Ascending aorta (tissue), 2 donors: Measurements from ENCODE around the gene CLEC19A. TPM values are rescaled to one million over a fixed set of nuclear protein-coding genes. Genes with fewer than 3 reads are reported as not detected.
"Not testable (repeated sequence)": the region's sequence is repeated elsewhere in the genome, so short reads cannot be mapped to it uniquely, and the experiment has no call there.

Experiments
- DNase-seq, 2 donors: peaks; one replicate each; pipeline ENCODE4 v3.0.0-alpha.2; 2019; ENCODE audit warnings: low spot score in 2 of 2
- H3K27ac ChIP-seq, 2 donors: fragments of 200-600 bp; sonication (generic); one replicate each; pipeline ENCODE4 v1.5.1; 2016 to 2017; ENCODE audit warnings: mild to moderate bottlenecking in 1 of 2
- H3K27me3 ChIP-seq: fragments of 200-600 bp; sonication (generic); one replicate; pipeline ENCODE4 v1.5.1; 2017
- H3K36me3 ChIP-seq, 2 donors: fragments of 200-600 bp; sonication (generic); one replicate each; pipeline ENCODE4 v1.5.1; 2016
- H3K4me1 ChIP-seq, 2 donors: fragments of 200-600 bp; sonication (generic); one replicate each; pipeline ENCODE4 v1.5.1; 2016 to 2017; ENCODE audit warnings: mild to moderate bottlenecking in 1 of 2
- H3K4me3 ChIP-seq, 2 donors: fragments of 200-600 bp; sonication (generic); one replicate each; pipeline ENCODE4 v1.5.1; 2016 to 2017; ENCODE audit warnings: mild to moderate bottlenecking in 1 of 2
- H3K9me3 ChIP-seq, 2 donors: fragments of 200-600 bp; sonication (generic); one replicate each; pipeline ENCODE4 v1.5.1; 2016
- CTCF ChIP-seq, 3 experiments: fragments of 200-600 bp in 2 of 3; fragments of 450-650 bp in 1 of 3; sonication (generic) in 2 of 3; IDR thresholded peaks; one replicate each; pipeline ENCODE4 v1.5.1; 2016 to 2019; ENCODE audit warnings: antibody characterized with exemption in 3 of 3, mild to moderate bottlenecking in 1 of 3, moderate library complexity in 1 of 3
- intact Hi-C: fragments of 100-400 bp; cut with DNase I; formaldehyde crosslinking; loops from one replicate; pipeline ENCODE4 v1.15.1; 2023
- total RNA-seq: library from RNA; depleted of rRNA; stranded (reverse); fragments of >200 nt; gene quantifications from one replicate; pipeline ENCODE4 v1.1.0, GENCODE V29; 2016

Gene CLEC19A
- total RNA-seq, 1 donor from 2014 or later: not detected

- no peaks in the 10 kb centered on the region for H3K27me3 ChIP-seq
- H3K4me3 ChIP-seq: no peak overlapping the region
- TF ChIP-seq CTCF (IDR thresholded peaks at IDR 0.05): no peak
- no peaks in the 10 kb centered on the region for H3K36me3 ChIP-seq
- H3K4me1 ChIP-seq: no peaks in the 10 kb centered on the region
- DNase-seq: no peak
- H3K9me3 ChIP-seq: no peaks in the 10 kb centered on the region
- intact Hi-C loops: no loop called here
- no peak overlapping the region for H3K27ac ChIP-seq
These were observed 29.3 kb downstream of the CLEC19A start for GRCh38 chr16:19314718-19315425.

- no peak for DNase-seq
- no peaks in the 10 kb centered on the region for H3K9me3 ChIP-seq
- no peak overlapping the region for H3K27ac ChIP-seq
- intact Hi-C loops: no loop called here
- no peaks in the 10 kb centered on the region for H3K27me3 ChIP-seq
- no peak for TF ChIP-seq CTCF (IDR thresholded peaks at IDR 0.05)
- no peaks in the 10 kb centered on the region for H3K4me1 ChIP-seq
- no peak overlapping the region for H3K4me3 ChIP-seq
- no peaks in the 10 kb centered on the region for H3K36me3 ChIP-seq
These were observed 30.4 kb downstream of the CLEC19A start for GRCh38 chr16:19315889-19316433.

- Histone ChIP-seq H3K4me3 (no peak overlapping the region), H3K36me3 (no peaks in the 10 kb centered on the region), H3K27me3 (no peaks in the 10 kb centered on the region), H3K4me1 (no peaks in the 10 kb centered on the region), H3K27ac (no peak overlapping the region), H3K9me3 (no peaks in the 10 kb centered on the region)
- no peak for DNase-seq
- intact Hi-C loops: no loop called here
- no peak for TF ChIP-seq CTCF (IDR thresholded peaks at IDR 0.05)
These were observed 31.3 kb downstream of the CLEC19A start for GRCh38 chr16:19316846-19317245.

GRCh38 chr16:19321186-19321585 is 35.7 kb downstream of the CLEC19A start:
- intact Hi-C loops, H3K27ac ChIP-seq, H3K27me3 ChIP-seq, H3K36me3 ChIP-seq, H3K4me3 ChIP-seq, H3K4me1 ChIP-seq, DNase-seq, H3K9me3 ChIP-seq: not testable (repeated sequence)

GRCh38 chr16:19323596-19323995 is 38.1 kb downstream of the CLEC19A start:
- H3K27me3 ChIP-seq: no peaks in the 10 kb centered on the region
- no peak for DNase-seq
- H3K36me3 ChIP-seq: no peaks in the 10 kb centered on the region
- no peak overlapping the region for H3K27ac ChIP-seq
- intact Hi-C loops: no loop called here
- no peak for TF ChIP-seq CTCF (IDR thresholded peaks at IDR 0.05)
- H3K4me3 ChIP-seq: no peak overlapping the region
- no peaks in the 10 kb centered on the region for H3K9me3 ChIP-seq
- no peaks in the 10 kb centered on the region for H3K4me1 ChIP-seq

GRCh38 chr16:19328364-19328763 is 42.8 kb downstream of the CLEC19A start:
- no peak overlapping the region for H3K4me3 ChIP-seq
- TF ChIP-seq CTCF (IDR thresholded peaks at IDR 0.05): no peak
- no peaks in the 10 kb centered on the region for H3K4me1 ChIP-seq
- no peaks in the 10 kb centered on the region for H3K9me3 ChIP-seq
- H3K36me3 ChIP-seq: no peaks in the 10 kb centered on the region
- H3K27me3 ChIP-seq: no peaks in the 10 kb centered on the region
- DNase-seq: no peak
- intact Hi-C loops: no loop called here
- no peak overlapping the region for H3K27ac ChIP-seq
